Hematopoietic multipotent progenitor cell treated with erythropoietin and hydrocortisone succinate and interleukin-3 and kit ligand, for 6 days (in vitro differentiated cells): ENCODE data around the gene AK9.
"Not testable (repeated sequence)": the region's sequence is repeated elsewhere in the genome, so short reads cannot be mapped to it uniquely, and the experiment has no call there.

Source experiments
- DNase-seq: peaks from one replicate; pipeline ENCODE4 v3.0.0-alpha.2; 2015

AK9 gene

GRCh38 chr6:109477725-109478124 is 213.3 kb downstream of the AK9 start:
- DNase-seq: no peak

- no peak for DNase-seq
Measured at GRCh38 chr6:109477184-109477583, 213.8 kb downstream of the AK9 start.

- DNase-seq: no peak
Measured at GRCh38 chr6:109475625-109476024, 215.4 kb downstream of the AK9 start.

- no peak for DNase-seq
Measured at GRCh38 chr6:109474995-109475394, 216.0 kb downstream of the AK9 start.

- DNase-seq: no peak
Measured at GRCh38 chr6:109473120-109473519, 217.9 kb downstream of the AK9 start.

GRCh38 chr6:109472132-109472995 is 218.6 kb downstream of the AK9 start:
- no peak for DNase-seq

- no peak for DNase-seq
Measured at GRCh38 chr6:109471105-109471810, 219.7 kb downstream of the AK9 start.

GRCh38 chr6:109469591-109470189 is 221.3 kb downstream of the AK9 start:
- DNase-seq: no peak

- no peak for DNase-seq
Measured at GRCh38 chr6:109467696-109468095, 223.3 kb downstream of the AK9 start.

GRCh38 chr6:109466212-109466923 is 224.6 kb downstream of the AK9 start:
- peak; percentile 47 for DNase-seq

GRCh38 chr6:109465772-109466171 is 225.2 kb downstream of the AK9 start:
- DNase-seq: no peak

GRCh38 chr6:109461733-109462526 is 229.1 kb downstream of the AK9 start:
- no peak for DNase-seq

- not testable (repeated sequence) for DNase-seq
Measured at GRCh38 chr6:109461205-109461604, 229.8 kb downstream of the AK9 start.

GRCh38 chr6:109460161-109460829 is 230.7 kb downstream of the AK9 start:
- DNase-seq: no peak

- peak; percentile 36 for DNase-seq
Measured at GRCh38 chr6:109458774-109459531, 232.0 kb downstream of the AK9 start.

GRCh38 chr6:109457562-109457996 is 233.4 kb downstream of the AK9 start:
- no peak for DNase-seq

- no peak for DNase-seq
Measured at GRCh38 chr6:109456710-109457561, 234.1 kb downstream of the AK9 start.

GRCh38 chr6:109456111-109456583 is 234.9 kb downstream of the AK9 start:
- DNase-seq: peak; percentile 39

- DNase-seq: peak; percentile 89
Measured at GRCh38 chr6:109455437-109456110, 235.4 kb downstream of the AK9 start, which contains the start of gene MICAL1. Gene MICAL1 (minus strand): TSS chr6:109455772. CDS start chr6:109454196, 1,576 bp downstream.
